B cell (primary cell): ENCODE data around the gene IL22RA1. TPM values are rescaled to one million over a fixed set of nuclear protein-coding genes. Genes with fewer than 3 reads are reported as not detected.

Experiments used
- ATAC-seq: fragments of 200-7000 bp; cut with Tn5 transposase; one replicate; pipeline ENCODE4 v1.10.0; 2021; ENCODE audit warnings: low read depth, mild to moderate bottlenecking, moderate number of reproducible peaks, moderate library complexity
- CTCF ChIA-PET: fragments of 350-600 bp; sonication (Branson Sonifier 250); formaldehyde crosslinking; loops from one replicate; lab custom pipeline; 2021; ENCODE audit warnings: antibody characterized with exemption, inconsistent platforms; lab: Charles Lee
- POLR2A ChIA-PET: fragments of 350-600 bp; sonication (Branson Sonifier 250); formaldehyde crosslinking; loops from one replicate; lab custom pipeline; 2021; ENCODE audit warnings: antibody characterized with exemption; lab: Charles Lee
- DNase-seq: peaks from one replicate; pipeline ENCODE4 v3.0.0; 2013
- H2AFZ ChIP-seq: 2 replicates; pipeline ENCODE4 v1.6.1; 2012; ENCODE audit warnings: mild to moderate bottlenecking, low read depth, low read length; ENCODE audit not compliant: insufficient read depth, poor library complexity, severe bottlenecking
- H3K27ac ChIP-seq, 2 donors: 1 replicate in 1 of 2; 2 replicates in 1 of 2; pipeline ENCODE4 v1.5.1; 2012 to 2013; ENCODE audit warnings: low read length in 2 of 2, mild to moderate bottlenecking in 2 of 2, moderate library complexity in 1 of 2
- H3K27me3 ChIP-seq, 4 experiments: fragments of 200-600 bp in 1 of 4; sonication (generic) in 1 of 4; replicated peaks in 1 of 4; 1 replicate in 2 of 4; 2 replicates in 2 of 4; pipeline versions ENCODE4 v1.6.1 to v1.7.0; 2013 to 2016; ENCODE audit warnings: low read length in 3 of 4, mild to moderate bottlenecking in 2 of 4, mixed read lengths in 1 of 4, moderate library complexity in 1 of 4; ENCODE audit not compliant: insufficient read depth in 4 of 4, control insufficient read depth in 3 of 4; ENCODE audit errors: control extremely low read depth in 1 of 4
- H3K36me3 ChIP-seq, 2 experiments: replicated peaks in 1 of 2; 1 replicate in 1 of 2; 2 replicates in 1 of 2; pipeline versions ENCODE4 v1.6.1 to v1.7.1; 2013; ENCODE audit warnings: low read length in 1 of 2; ENCODE audit not compliant: insufficient read depth in 2 of 2, control insufficient read depth in 1 of 2; ENCODE audit errors: control extremely low read depth in 1 of 2, extremely low read depth in 1 of 2
- H3K4me1 ChIP-seq, 2 donors: fragments of 200-600 bp in 1 of 2; sonication (generic) in 1 of 2; 1 replicate in 1 of 2; 2 replicates in 1 of 2; pipeline versions ENCODE4 v1.5.1 to v1.6.1; 2013 to 2017; ENCODE audit warnings: low read length in 2 of 2; ENCODE audit not compliant: control insufficient read depth in 2 of 2, insufficient read depth in 2 of 2
- H3K4me2 ChIP-seq: replicated peaks from 2 replicates; pipeline ENCODE3; 2012; ENCODE audit warnings: mild to moderate bottlenecking, low read depth, low read length; ENCODE audit not compliant: poor library complexity, severe bottlenecking
- H3K4me3 ChIP-seq, 5 experiments: fragments of 200-600 bp in 1 of 5; sonication (generic) in 1 of 5; 1 replicate in 3 of 5; 2 replicates in 2 of 5; pipeline versions ENCODE4 v1.5.1 to v1.7.0; 2011 to 2016; ENCODE audit warnings: low read length in 4 of 5, mild to moderate bottlenecking in 4 of 5, low read depth in 2 of 5, control low read depth in 1 of 5, moderate library complexity in 1 of 5; ENCODE audit not compliant: insufficient read depth in 1 of 5; ENCODE audit errors: control extremely low read depth in 1 of 5, extremely low read depth in 1 of 5
- H3K79me2 ChIP-seq: fragments of 200-600 bp; sonication (generic); one replicate; pipeline ENCODE4 v1.6.0; 2016; ENCODE audit warnings: low read length; ENCODE audit not compliant: control insufficient read depth, insufficient read depth
- H3K9ac ChIP-seq: fragments of 200-600 bp; sonication (generic); 2 replicates; pipeline ENCODE4 v1.6.1; 2017; ENCODE audit warnings: mild to moderate bottlenecking, low read length, moderate library complexity
- H3K9me3 ChIP-seq, 3 donors: one replicate each; pipeline versions ENCODE4 v1.6.1 to v1.7.1; 2013; ENCODE audit warnings: low read length in 2 of 3; ENCODE audit not compliant: control insufficient read depth in 2 of 3, insufficient read depth in 1 of 3; ENCODE audit errors: control extremely low read depth in 1 of 3
- H4K20me1 ChIP-seq: 2 replicates; pipeline ENCODE4 v1.6.0; 2012; ENCODE audit warnings: mild to moderate bottlenecking, low read length; ENCODE audit not compliant: insufficient read depth, control insufficient read depth, poor library complexity, severe bottlenecking
- H3K27ac Mint-ChIP-seq: one replicate; pipeline ENCODE4 v1.8.0; 2021; ENCODE audit warnings: mixed read lengths
- H3K27me3 Mint-ChIP-seq: one replicate; pipeline ENCODE4 v1.8.0; 2021; ENCODE audit warnings: mixed read lengths
- H3K4me1 Mint-ChIP-seq: one replicate; pipeline ENCODE4 v1.8.0; 2021; ENCODE audit warnings: mixed read lengths
- H3K4me3 Mint-ChIP-seq: one replicate; pipeline ENCODE4 v1.8.0; 2021; ENCODE audit warnings: mixed read lengths
- H3K9me3 Mint-ChIP-seq: one replicate; pipeline ENCODE4 v1.8.0; 2022; ENCODE audit warnings: mixed read lengths; ENCODE audit not compliant: insufficient read depth
- EZH2 ChIP-seq: IDR thresholded peaks from 2 replicates; pipeline ENCODE4 v1.6.1; 2012; ENCODE audit warnings: borderline replicate concordance, low read depth, mild to moderate bottlenecking, moderate library complexity, low read length; ENCODE audit not compliant: insufficient read depth, poor library complexity, severe bottlenecking
- WGBS: methylation state at CpG from one replicate; pipeline ENCODE4 v1.1.5; 2013; ENCODE audit warnings: missing lambda C conversion rate; ENCODE audit not compliant: insufficient coverage; 5-methylcytosine and 5-hydroxymethylcytosine counted together
- intact Hi-C: fragments of 100-400 bp; cut with micrococcal nuclease; formaldehyde crosslinking; loops from one replicate; pipeline ENCODE4 v1.10.0; 2022
- polyA plus RNA-seq: library from polyadenylated mRNA; depleted of rRNA; stranded (reverse); fragments of >200 nt; gene quantifications from 2 replicates; pipeline ENCODE4 v1.2.3, GENCODE V29; 2012
- total RNA-seq, 2 donors: library from RNA; stranded (reverse); fragments of 120-200 nt in 1 of 2; gene quantifications; 1 replicate in 1 of 2; 2 replicates in 1 of 2; pipeline versions ENCODE4 v1.2.3 to v1.2.4, GENCODE V29; 2013 to 2022
- TF ChIP-seq, protein P1 (sequence below): fragments of 200-600 bp; IDR thresholded peaks from one replicate; pipeline ENCODE4 v1.8.0; 2022; ENCODE audit warnings: antibody characterized with exemption, mild to moderate bottlenecking

The IL22RA1 gene
- total and polyA plus RNA-seq, 2 donors (not counting 1 experiment from before 2014, with no cell fraction given): 0.10 TPM

DNA sequence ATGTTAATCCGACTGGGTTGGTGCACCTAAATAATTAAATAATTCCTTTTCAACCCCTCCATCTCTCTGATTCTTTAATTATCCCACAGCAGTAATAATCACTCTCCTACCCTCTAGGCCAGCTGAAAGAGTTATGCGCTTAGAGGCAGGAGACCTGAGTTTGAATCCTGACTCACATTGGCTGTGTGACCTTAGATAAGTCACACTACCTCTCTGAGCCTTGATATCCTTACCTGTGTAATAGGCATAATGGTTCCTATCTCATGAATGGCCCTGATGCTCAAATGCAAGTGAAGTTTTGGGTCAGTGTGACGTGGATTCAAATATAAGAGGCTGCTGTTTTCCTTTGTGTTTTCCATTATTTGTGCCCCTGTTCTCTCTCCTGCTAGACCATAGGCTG is 39.1 kb downstream of the IL22RA1 start:
- no peak for ATAC-seq
- no peak overlapping the region for H3K4me3 Mint-ChIP-seq
- CTCF ChIA-PET: no interaction called here
- no peak overlapping the region for H3K9ac ChIP-seq
- no peak for TF ChIP-seq EZH2
- TF ChIP-seq, protein P1, sequence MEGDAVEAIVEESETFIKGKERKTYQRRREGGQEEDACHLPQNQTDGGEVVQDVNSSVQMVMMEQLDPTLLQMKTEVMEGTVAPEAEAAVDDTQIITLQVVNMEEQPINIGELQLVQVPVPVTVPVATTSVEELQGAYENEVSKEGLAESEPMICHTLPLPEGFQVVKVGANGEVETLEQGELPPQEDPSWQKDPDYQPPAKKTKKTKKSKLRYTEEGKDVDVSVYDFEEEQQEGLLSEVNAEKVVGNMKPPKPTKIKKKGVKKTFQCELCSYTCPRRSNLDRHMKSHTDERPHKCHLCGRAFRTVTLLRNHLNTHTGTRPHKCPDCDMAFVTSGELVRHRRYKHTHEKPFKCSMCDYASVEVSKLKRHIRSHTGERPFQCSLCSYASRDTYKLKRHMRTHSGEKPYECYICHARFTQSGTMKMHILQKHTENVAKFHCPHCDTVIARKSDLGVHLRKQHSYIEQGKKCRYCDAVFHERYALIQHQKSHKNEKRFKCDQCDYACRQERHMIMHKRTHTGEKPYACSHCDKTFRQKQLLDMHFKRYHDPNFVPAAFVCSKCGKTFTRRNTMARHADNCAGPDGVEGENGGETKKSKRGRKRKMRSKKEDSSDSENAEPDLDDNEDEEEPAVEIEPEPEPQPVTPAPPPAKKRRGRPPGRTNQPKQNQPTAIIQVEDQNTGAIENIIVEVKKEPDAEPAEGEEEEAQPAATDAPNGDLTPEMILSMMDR: no peak
- no peak for DNase-seq
- intact Hi-C loops: no loop called here
- WGBS: 100% methylated on average over 2 of the region's 3 CpGs
- H3K4me1 ChIP-seq: no peaks in the 10 kb centered on the region
- no peaks in the 10 kb centered on the region for H4K20me1 ChIP-seq
- no peaks in the 10 kb centered on the region for H3K79me2 ChIP-seq
- H3K36me3 ChIP-seq: no peaks in the 10 kb centered on the region
- H3K4me1 Mint-ChIP-seq: no peaks in the 10 kb centered on the region
- H3K9me3 ChIP-seq: peaks cover 0 to 7% (median 0%) of the 10 kb centered on the region in 3 donors
- H3K27ac ChIP-seq: no peak overlapping the region
- no peak overlapping the region for H3K27ac Mint-ChIP-seq
- H3K4me2 ChIP-seq: no peak overlapping the region
- no peak overlapping the region for H2AFZ ChIP-seq
- POLR2A ChIA-PET: no interaction called here
- no peaks in the 10 kb centered on the region for H3K27me3 Mint-ChIP-seq
- H3K4me3 ChIP-seq: no peak overlapping the region
- no peaks in the 10 kb centered on the region for H3K9me3 Mint-ChIP-seq
- H3K27me3 ChIP-seq: no peaks in the 10 kb centered on the region

DNA sequence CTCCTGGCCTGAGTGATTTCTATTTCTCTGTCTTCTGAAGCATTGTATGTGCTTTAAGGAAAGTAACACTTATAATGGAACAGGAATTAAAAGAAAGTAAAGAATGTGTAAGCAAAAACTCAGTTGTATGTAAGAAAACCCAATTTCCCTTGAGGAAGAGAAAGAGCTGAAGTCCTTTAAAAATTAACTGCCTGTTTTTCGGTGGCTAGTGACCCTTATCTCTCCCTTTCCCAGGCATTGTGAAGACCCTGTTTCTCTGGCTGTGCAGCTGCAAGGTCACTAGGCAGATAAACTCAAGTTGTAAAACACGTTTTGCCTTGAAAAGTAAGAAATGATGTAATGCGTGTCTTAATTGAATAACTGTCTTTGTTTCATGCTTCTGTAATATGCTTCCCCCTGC is 39.5 kb downstream of the IL22RA1 start:
- TF ChIP-seq, protein P1: no peak
- no peak for TF ChIP-seq EZH2
- CTCF ChIA-PET: no interaction called here
- no peak for ATAC-seq
- H3K4me3 Mint-ChIP-seq: no peak overlapping the region
- DNase-seq: no peak
- H2AFZ ChIP-seq: no peak overlapping the region
- no peaks in the 10 kb centered on the region for H3K79me2 ChIP-seq
- WGBS: 17% methylated on average over 1 of the region's 3 CpGs
- no peak overlapping the region for H3K27ac ChIP-seq
- no peaks in the 10 kb centered on the region for H3K4me1 ChIP-seq
- H3K27me3 Mint-ChIP-seq: no peaks in the 10 kb centered on the region
- no peaks in the 10 kb centered on the region for H3K36me3 ChIP-seq
- H3K4me1 Mint-ChIP-seq: no peaks in the 10 kb centered on the region
- H3K4me2 ChIP-seq: no peak overlapping the region
- intact Hi-C loops: no loop called here
- H3K9me3 Mint-ChIP-seq: no peaks in the 10 kb centered on the region
- H3K4me3 ChIP-seq: no peak overlapping the region
- no peak overlapping the region for H3K27ac Mint-ChIP-seq
- no peaks in the 10 kb centered on the region for H4K20me1 ChIP-seq
- H3K9me3 ChIP-seq: peaks cover 0 to 7% (median 0%) of the 10 kb centered on the region in 3 donors
- H3K9ac ChIP-seq: no peak overlapping the region
- no peaks in the 10 kb centered on the region for H3K27me3 ChIP-seq
- POLR2A ChIA-PET: no interaction called here
